OCI-LY1 (cell line): Measurements from ENCODE around the gene GNAS-AS1.

Source experiments
- H2AFZ ChIP-seq: fragments of 200-600 bp; sonication (generic), shearing (Covaris generic); 2 replicates; pipeline ENCODE4 v1.6.0; 2014; ENCODE audit warnings: antibody characterized with exemption, mild to moderate bottlenecking, low read length
- H3F3A ChIP-seq: fragments of 200-600 bp; sonication (generic), shearing (Covaris generic); 2 replicates; pipeline ENCODE4 v1.6.0; 2014; ENCODE audit warnings: mild to moderate bottlenecking, antibody characterized with exemption, low read length, moderate library complexity; ENCODE audit not compliant: insufficient read depth
- H3K27ac ChIP-seq: fragments of 200-600 bp; sonication (generic); 2 replicates; pipeline ENCODE4 v1.5.1; 2014; ENCODE audit warnings: low read length, mixed run types, mild to moderate bottlenecking, low read depth; ENCODE audit not compliant: poor library complexity, severe bottlenecking
- H3K27me3 ChIP-seq: fragments of 200-600 bp; sonication (generic); 2 replicates; pipeline ENCODE4 v1.6.0; 2014; ENCODE audit warnings: antibody characterized with exemption, mild to moderate bottlenecking, low read length, moderate library complexity; ENCODE audit not compliant: insufficient read depth
- H3K36me3 ChIP-seq: fragments of 200-600 bp; sonication (generic); 2 replicates; pipeline ENCODE4 v1.6.1; 2014; ENCODE audit warnings: mild to moderate bottlenecking, antibody characterized with exemption, low read length, moderate library complexity, mixed read lengths; ENCODE audit not compliant: insufficient read depth
- H3K4me1 ChIP-seq: fragments of 200-600 bp; sonication (generic); 2 replicates; pipeline ENCODE4 v1.5.1; 2014; ENCODE audit warnings: mild to moderate bottlenecking, low read length, moderate library complexity; ENCODE audit not compliant: insufficient read depth, severe bottlenecking
- H3K4me2 ChIP-seq: fragments of 200-600 bp; sonication (generic), shearing (Covaris generic); 2 replicates; pipeline ENCODE4 v1.6.1; 2014; ENCODE audit warnings: low read length
- H3K4me3 ChIP-seq: fragments of 200-600 bp; sonication (generic); 2 replicates; pipeline ENCODE4 v1.5.1; 2014; ENCODE audit warnings: low read length, low read depth, mild to moderate bottlenecking, mixed read lengths; ENCODE audit not compliant: poor library complexity, severe bottlenecking
- H3K79me2 ChIP-seq: fragments of 200-600 bp; shearing (Covaris generic); 2 replicates; pipeline ENCODE4 v1.6.1; 2016; ENCODE audit warnings: mixed run types, low read length, mixed read lengths; ENCODE audit not compliant: insufficient read depth
- H3K9ac ChIP-seq: fragments of 200-600 bp; sonication (generic), shearing (Covaris generic); 2 replicates; pipeline ENCODE4 v1.6.1; 2014; ENCODE audit warnings: mild to moderate bottlenecking, low read length, mixed read lengths
- H3K9me2 ChIP-seq: fragments of 200-600 bp; sonication (generic), shearing (Covaris generic); 2 replicates; pipeline ENCODE4 v1.6.1; 2014; ENCODE audit warnings: low read depth, mild to moderate bottlenecking, low read length, mixed read lengths
- H3K9me3 ChIP-seq: fragments of 200-600 bp; shearing (Covaris generic); 2 replicates; pipeline ENCODE4 v1.6.1; 2014; ENCODE audit warnings: low read length, mixed read lengths
- H4K20me1 ChIP-seq: fragments of 200-600 bp; sonication (generic), shearing (Covaris generic); 2 replicates; pipeline ENCODE4 v1.6.0; 2016; ENCODE audit warnings: mild to moderate bottlenecking, low read length; ENCODE audit not compliant: insufficient read depth
- CTCF ChIP-seq: fragments of 200-600 bp; sonication (generic), shearing (Covaris generic); IDR thresholded peaks from 2 replicates; pipeline ENCODE4 v1.5.1; 2017; ENCODE audit warnings: mild to moderate bottlenecking, antibody characterized with exemption, low read length, moderate library complexity, mixed read lengths
- EZH2 ChIP-seq: fragments of 200-600 bp; sonication (generic), shearing (Covaris generic); IDR thresholded peaks from 2 replicates; pipeline ENCODE4 v1.8.0; 2017; ENCODE audit warnings: borderline replicate concordance, mixed run types, mild to moderate bottlenecking, antibody characterized with exemption, low read length, moderate library complexity, mixed read lengths

The GNAS-AS1 gene

GRCh38 chr20:58876437-58876836, 25.7 kb upstream of the GNAS-AS1 start:
- Histone ChIP-seq H3K4me3 (no peak overlapping the region), H3K79me2 (no peaks in the 10 kb centered on the region), H3K4me2 (no peak overlapping the region), H3K9me2 (no peaks in the 10 kb centered on the region), H2AFZ (no peak overlapping the region), H4K20me1 (no peaks in the 10 kb centered on the region), H3K9me3 (no peaks in the 10 kb centered on the region), H3K9ac (no peak overlapping the region), H3K27ac (no peak overlapping the region), H3K27me3 (no peaks in the 10 kb centered on the region), H3K4me1 (no peaks in the 10 kb centered on the region), H3K36me3 (no peaks in the 10 kb centered on the region), H3F3A (no peaks in the 10 kb centered on the region)
- TF ChIP-seq EZH2 (no peak), CTCF (no peak)

GRCh38 chr20:58875541-58876134, 24.9 kb upstream of the GNAS-AS1 start:
- Histone ChIP-seq H3K4me1 (no peaks in the 10 kb centered on the region), H3K36me3 (no peaks in the 10 kb centered on the region), H3K27ac (no peak overlapping the region)

GRCh38 chr20:58875111-58875510, 24.4 kb upstream of the GNAS-AS1 start:
- Histone ChIP-seq H3K9me3 (no peaks in the 10 kb centered on the region), H3K4me2 (no peak overlapping the region), H4K20me1 (no peaks in the 10 kb centered on the region), H3K4me3 (no peak overlapping the region), H3K9ac (no peak overlapping the region), H3K27ac (no peak overlapping the region), H3K27me3 (no peaks in the 10 kb centered on the region), H3F3A (no peaks in the 10 kb centered on the region), H3K36me3 (no peaks in the 10 kb centered on the region), H3K79me2 (no peaks in the 10 kb centered on the region), H3K9me2 (no peaks in the 10 kb centered on the region), H3K4me1 (no peaks in the 10 kb centered on the region), H2AFZ (no peak overlapping the region)
- TF ChIP-seq CTCF: no peak
- TF ChIP-seq EZH2: no peak

More at GRCh38 chr20:58875541-58876134, 24.9 kb upstream of the GNAS-AS1 start:
- no peak overlapping the region for H2AFZ ChIP-seq
- no peaks in the 10 kb centered on the region for H4K20me1 ChIP-seq
- no peak overlapping the region for H3K4me2 ChIP-seq
- H3K79me2 ChIP-seq: no peaks in the 10 kb centered on the region
- TF ChIP-seq EZH2 (no peak), CTCF (no peak)
- H3K27me3 ChIP-seq: no peaks in the 10 kb centered on the region
- no peaks in the 10 kb centered on the region for H3K9me3 ChIP-seq
- no peak overlapping the region for H3K9ac ChIP-seq
- no peaks in the 10 kb centered on the region for H3K9me2 ChIP-seq
- H3K4me3 ChIP-seq: no peak overlapping the region
- no peaks in the 10 kb centered on the region for H3F3A ChIP-seq
